Fibroblast of upper back skin (primary cell): ENCODE results near the gene LRFN2.

ENCODE experiments used
- DNase-seq: peaks from one replicate; pipeline ENCODE4 v3.0.0-alpha.2; 2013

LRFN2 gene

GRCh38 chr6:40469323-40469722, 117.8 kb downstream of the LRFN2 start:
- no peak for DNase-seq

- DNase-seq = no peak
Measured at GRCh38 chr6:40466986-40467539, 120.1 kb downstream of the LRFN2 start.

- no peak for DNase-seq
Measured at GRCh38 chr6:40461643-40462042, 125.5 kb downstream of the LRFN2 start.

- no peak for DNase-seq
Measured at GRCh38 chr6:40460380-40460779, 126.8 kb downstream of the LRFN2 start.

- DNase-seq = no peak
Measured at GRCh38 chr6:40457261-40457660, 129.9 kb downstream of the LRFN2 start.

- DNase-seq = no peak
Measured at GRCh38 chr6:40456390-40457013, 130.7 kb downstream of the LRFN2 start.

- DNase-seq = no peak
Measured at GRCh38 chr6:40455686-40456389, 131.3 kb downstream of the LRFN2 start.

- no peak for DNase-seq
Measured at GRCh38 chr6:40450483-40450882, 136.7 kb downstream of the LRFN2 start.

GRCh38 chr6:40444811-40445210, 142.4 kb downstream of the LRFN2 start:
- peak; percentile 5 for DNase-seq

- no peak for DNase-seq
Measured at GRCh38 chr6:40444312-40444711, 142.9 kb downstream of the LRFN2 start.

- no peak for DNase-seq
Measured at GRCh38 chr6:40443842-40444241, 143.3 kb downstream of the LRFN2 start.

- no peak for DNase-seq
Measured at GRCh38 chr6:40442591-40442990, 144.6 kb downstream of the LRFN2 start.

GRCh38 chr6:40441150-40441549, 146.0 kb downstream of the LRFN2 start:
- DNase-seq = no peak

- DNase-seq = no peak
Measured at GRCh38 chr6:40440053-40440452, 147.1 kb downstream of the LRFN2 start.

GRCh38 chr6:40439026-40439800, 148.0 kb downstream of the LRFN2 start:
- no peak for DNase-seq

GRCh38 chr6:40438246-40438887, 148.8 kb downstream of the LRFN2 start:
- no peak for DNase-seq

- DNase-seq = no peak
Measured at GRCh38 chr6:40437631-40438030, 149.5 kb downstream of the LRFN2 start.

- peak; percentile 39 for DNase-seq
Measured at GRCh38 chr6:40436685-40437604, 150.2 kb downstream of the LRFN2 start.

- DNase-seq = no peak
Measured at GRCh38 chr6:40432982-40433381, 154.2 kb downstream of the LRFN2 start.

GRCh38 chr6:40431706-40432105, 155.5 kb downstream of the LRFN2 start:
- no peak for DNase-seq

- DNase-seq = no peak
Measured at GRCh38 chr6:40427196-40427595, 160.0 kb downstream of the LRFN2 start.
